A673 (cell line): Measurements from ENCODE around the gene ATP2B2.

ENCODE experiments used
- EZH2 ChIP-seq: fragments of 200-600 bp; sonication (generic); IDR thresholded peaks from 2 replicates; pipeline ENCODE4 v1.6.1; 2017; ENCODE audit warnings: borderline replicate concordance, low read depth, mild to moderate bottlenecking, mixed read lengths, antibody characterized with exemption, low read length; ENCODE audit not compliant: poor library complexity, severe bottlenecking
- TF ChIP-seq, protein P1 (sequence below): fragments of 300-800, 200-600 bp; sonication (generic); conservative IDR thresholded peaks from 2 replicates; pipeline ENCODE4 v1.5.1; 2017; ENCODE audit warnings: low read depth, mild to moderate bottlenecking, antibody characterized with exemption, low read length, moderate library complexity, mixed read lengths

DNA sequence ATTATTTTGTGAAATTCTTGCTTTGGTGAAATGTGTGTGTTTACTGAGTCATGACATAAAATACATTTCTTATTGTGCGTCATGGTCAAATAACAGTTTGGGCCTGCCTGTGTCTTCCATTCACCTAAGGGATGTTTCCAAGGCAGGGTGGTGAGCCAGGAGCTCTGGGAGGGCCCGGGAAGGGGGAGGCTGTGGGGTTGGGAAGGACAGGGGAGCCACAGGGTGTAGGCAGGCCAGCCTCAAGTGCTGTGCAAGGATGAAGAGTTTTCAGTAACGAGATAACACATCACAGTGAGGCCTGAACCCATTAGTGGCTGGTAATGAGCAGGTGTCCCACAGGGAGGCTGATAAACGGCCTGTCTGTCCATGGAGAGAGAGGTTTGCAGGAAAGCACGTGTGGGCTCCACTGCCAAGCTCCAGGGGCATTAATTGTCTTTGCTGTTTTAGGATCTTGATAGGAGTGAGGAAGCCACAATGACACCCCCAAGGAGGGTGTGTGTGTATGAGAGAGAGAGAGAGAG lies 148.9 kb downstream of the ATP2B2 start:
- TF ChIP-seq, protein P1, sequence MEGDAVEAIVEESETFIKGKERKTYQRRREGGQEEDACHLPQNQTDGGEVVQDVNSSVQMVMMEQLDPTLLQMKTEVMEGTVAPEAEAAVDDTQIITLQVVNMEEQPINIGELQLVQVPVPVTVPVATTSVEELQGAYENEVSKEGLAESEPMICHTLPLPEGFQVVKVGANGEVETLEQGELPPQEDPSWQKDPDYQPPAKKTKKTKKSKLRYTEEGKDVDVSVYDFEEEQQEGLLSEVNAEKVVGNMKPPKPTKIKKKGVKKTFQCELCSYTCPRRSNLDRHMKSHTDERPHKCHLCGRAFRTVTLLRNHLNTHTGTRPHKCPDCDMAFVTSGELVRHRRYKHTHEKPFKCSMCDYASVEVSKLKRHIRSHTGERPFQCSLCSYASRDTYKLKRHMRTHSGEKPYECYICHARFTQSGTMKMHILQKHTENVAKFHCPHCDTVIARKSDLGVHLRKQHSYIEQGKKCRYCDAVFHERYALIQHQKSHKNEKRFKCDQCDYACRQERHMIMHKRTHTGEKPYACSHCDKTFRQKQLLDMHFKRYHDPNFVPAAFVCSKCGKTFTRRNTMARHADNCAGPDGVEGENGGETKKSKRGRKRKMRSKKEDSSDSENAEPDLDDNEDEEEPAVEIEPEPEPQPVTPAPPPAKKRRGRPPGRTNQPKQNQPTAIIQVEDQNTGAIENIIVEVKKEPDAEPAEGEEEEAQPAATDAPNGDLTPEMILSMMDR = no peak
- TF ChIP-seq EZH2 = no peak
